ENCODE data around the gene WDR18.
A peak's percentile ranks its signal among the peaks of the same experiment; 100 is the strongest.

The WDR18 gene

GRCh38 chr19:993361-993830 is 9.3 kb downstream of the WDR18 start:
- no peak for DNase-seq

- DNase-seq = no peak
Measured at GRCh38 chr19:993831-994393, 9.8 kb downstream of the WDR18 start.

- no peak for DNase-seq
Measured at GRCh38 chr19:994516-994915, 10.4 kb downstream of the WDR18 start.

- no peak for DNase-seq
Measured at GRCh38 chr19:995051-995827, 11.1 kb downstream of the WDR18 start.

DNA sequence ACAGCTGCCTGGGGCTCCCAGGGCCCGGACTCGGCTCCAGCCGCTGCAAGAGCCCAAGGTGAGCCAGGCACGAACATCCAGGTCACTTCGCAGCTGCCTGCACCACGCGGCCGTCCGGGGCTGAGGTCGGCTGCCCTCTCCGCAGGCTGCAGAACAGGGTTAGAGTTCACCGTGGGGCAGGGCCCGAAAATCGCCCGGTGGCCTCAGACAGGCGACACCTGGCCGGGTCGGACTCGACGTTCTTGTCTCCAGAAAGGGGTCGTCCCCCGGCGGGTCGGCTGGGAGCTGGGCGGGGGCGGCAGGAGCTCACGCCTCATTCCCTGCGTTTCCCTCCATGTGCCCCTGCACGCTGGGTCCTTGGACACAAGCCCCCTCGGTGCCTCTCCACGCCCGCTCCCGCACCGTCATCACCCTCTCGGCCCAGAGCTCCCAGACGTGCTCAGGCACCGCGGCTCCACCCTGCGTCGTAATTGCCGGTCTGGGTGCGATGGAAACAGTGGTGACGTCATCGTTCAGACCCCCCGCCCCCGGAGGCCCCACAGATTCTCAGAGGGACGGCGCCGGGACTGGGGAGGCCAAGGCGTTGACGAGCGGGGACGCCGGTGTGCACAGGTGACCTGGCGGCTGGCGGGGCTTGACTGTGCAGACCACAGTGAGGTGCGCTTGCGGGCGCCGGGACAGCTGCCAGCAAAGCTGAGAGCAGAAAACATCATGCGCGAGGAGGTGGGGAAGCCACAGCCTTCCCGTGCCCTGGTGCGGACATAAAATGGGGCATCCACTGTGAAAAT is 12.1 kb downstream of the WDR18 start:
- peak; percentile 65 for DNase-seq

DNA sequence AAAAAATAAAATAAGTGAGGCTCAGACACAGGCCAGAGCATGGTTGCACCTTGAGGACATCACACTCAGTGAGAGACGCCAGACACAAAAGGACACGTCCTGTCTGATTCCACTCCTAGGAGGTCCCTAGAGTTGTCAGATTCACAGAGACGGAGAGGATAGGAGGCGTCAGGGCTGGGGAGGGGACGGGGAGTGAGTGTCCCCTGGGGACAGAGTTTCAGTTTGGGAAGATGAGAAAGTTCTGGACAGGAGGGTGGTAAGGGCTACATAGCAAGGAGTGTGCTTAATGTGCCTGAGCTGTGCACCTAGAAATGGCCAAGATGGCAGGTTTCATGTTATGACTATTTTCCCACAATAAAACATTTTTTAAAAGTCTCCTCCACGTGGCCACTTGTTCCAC is 13.9 kb downstream of the WDR18 start:
- no peak for DNase-seq

DNA sequence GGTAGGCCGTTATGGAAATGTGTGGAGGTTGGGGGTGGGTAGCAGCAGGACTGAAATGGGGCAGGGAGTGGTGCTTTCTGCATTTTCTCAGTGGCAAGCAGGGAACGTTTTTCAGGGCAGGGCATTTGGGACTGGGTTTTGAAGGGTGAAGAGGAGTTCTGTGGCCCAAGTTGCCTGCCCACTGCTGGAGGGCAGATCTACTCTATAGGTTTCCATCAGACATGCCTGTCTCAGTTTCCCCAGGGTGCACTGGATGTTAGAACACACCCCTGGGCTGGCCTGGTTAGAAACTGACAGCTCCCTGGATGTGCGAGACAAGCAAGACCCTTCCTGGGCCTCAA is 15.2 kb downstream of the WDR18 start:
- no peak for DNase-seq

DNA sequence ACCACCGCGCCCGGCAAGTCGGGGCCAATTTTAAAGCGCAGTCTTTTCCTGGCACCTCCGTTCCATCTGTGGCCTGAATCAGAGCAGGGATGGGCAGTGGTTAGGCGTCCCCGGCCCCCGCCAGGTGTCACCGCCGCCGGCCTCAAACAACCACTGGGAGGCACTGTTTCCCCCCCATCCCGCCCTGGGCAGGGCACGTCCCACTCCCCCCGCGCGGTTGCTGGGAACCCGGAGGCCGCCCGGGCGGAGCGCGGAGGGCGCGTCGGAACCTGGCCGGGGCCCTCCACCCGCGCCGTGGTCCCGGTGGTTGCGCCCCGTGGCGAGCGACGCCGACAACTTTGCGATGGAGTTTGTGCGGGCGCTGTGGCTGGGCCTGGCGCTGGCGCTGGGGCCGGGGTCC is 15.9 kb downstream of the WDR18 start, which contains the start of gene GRIN3B:
Gene GRIN3B, plus strand, starts transcription at position 325 of the 400 bp plus-strand sequence. Its CDS starts 19 bp downstream, at position 344.
- DNase-seq = no peak

DNA sequence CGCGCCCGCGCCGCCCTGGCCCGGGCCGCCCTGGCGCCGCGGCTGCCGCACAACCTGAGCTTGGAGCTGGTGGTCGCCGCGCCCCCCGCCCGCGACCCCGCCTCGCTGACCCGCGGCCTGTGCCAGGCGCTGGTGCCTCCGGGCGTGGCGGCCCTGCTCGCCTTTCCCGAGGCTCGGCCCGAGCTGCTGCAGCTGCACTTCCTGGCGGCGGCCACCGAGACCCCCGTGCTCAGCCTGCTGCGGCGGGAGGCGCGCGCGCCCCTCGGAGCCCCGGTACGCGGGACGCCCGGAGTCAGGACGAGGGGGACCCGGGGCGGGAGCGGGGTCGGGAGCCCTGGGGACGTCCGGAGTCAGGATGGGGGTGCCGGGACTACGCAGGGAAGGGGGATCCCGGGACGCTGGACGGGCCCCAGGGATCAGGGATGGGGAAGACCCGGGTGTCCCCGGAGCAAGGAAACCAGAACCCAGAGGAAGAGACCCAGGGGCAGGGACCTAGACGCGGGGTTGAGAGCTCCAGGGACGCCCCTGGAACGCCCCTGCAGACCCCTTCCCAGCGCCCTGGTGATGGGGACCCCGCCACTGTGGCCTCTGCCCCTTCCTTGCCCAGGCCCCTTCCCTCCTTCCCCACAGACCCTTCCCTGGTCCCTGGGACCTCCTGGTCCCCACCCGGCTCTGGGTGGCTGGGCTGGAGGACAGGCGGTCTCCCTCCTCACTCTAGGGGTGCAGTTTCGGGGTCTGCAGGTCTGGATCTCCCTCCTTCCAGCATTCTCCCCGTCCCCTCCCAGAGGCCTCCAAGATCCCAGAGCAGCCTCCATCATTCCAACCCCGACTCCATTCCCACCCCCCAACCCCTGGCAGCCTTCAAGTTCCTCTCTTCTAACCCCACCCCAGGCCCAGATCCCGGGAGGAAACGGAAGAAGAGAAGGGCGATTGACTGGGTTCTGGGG is 16.7 kb downstream of the WDR18 start:
- no peak for DNase-seq

GRCh38 chr19:1001538-1002166 is 17.5 kb downstream of the WDR18 start:
- no peak for DNase-seq

DNA sequence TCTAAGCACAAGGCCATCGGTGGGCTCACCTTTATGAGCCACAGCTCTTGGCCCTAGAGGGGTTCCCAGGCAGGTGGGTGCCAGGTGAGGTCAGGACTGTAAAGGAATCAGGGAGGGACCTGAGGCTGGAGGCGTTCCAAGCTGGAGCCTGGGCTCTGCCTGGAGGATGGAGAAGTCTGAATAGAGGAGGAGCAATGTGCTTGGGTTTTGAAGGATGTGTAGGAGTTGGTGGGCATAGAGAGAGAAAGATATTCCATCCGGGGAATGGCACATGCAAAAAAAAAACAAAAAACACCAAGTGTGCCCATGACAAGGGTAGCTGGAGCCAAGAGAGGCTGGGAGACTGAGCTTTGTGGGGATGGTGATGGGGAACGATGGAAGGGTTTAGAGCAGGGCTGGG is 18.5 kb downstream of the WDR18 start:
- DNase-seq = no peak

DNA sequence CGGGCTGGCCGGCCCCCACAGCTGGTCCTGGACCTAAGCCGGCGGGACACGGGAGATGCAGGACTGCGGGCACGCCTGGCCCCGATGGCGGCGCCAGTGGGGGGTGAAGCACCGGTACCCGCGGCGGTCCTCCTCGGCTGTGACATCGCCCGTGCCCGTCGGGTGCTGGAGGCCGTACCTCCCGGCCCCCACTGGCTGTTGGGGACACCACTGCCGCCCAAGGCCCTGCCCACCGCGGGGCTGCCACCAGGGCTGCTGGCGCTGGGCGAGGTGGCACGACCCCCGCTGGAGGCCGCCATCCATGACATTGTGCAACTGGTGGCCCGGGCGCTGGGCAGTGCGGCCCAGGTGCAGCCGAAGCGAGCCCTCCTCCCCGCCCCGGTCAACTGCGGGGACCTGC is 19.1 kb downstream of the WDR18 start:
- no peak for DNase-seq

DNA sequence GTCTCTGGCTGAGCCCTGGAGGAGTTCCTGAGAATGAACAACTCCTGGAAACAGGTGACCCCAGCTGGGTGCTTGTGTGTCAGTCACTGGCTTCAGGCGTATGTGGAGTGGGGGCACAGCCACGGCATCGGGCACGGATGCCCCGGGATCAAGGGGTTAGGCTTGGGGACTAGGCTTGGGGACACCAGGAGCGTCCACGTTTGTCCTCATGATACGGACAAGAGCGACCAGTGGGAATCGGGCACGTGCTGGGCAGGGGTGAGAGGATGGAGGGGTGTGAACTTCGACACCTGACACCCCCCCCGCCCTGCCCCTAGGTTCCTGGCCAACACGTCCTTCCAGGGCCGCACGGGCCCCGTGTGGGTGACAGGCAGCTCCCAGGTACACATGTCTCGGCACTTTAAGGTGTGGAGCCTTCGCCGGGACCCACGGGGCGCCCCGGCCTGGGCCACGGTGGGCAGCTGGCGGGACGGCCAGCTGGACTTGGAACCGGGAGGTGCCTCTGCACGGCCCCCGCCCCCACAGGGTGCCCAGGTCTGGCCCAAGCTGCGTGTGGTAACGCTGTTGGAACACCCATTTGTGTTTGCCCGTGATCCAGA is 20.2 kb downstream of the WDR18 start:
- DNase-seq = no peak

DNA sequence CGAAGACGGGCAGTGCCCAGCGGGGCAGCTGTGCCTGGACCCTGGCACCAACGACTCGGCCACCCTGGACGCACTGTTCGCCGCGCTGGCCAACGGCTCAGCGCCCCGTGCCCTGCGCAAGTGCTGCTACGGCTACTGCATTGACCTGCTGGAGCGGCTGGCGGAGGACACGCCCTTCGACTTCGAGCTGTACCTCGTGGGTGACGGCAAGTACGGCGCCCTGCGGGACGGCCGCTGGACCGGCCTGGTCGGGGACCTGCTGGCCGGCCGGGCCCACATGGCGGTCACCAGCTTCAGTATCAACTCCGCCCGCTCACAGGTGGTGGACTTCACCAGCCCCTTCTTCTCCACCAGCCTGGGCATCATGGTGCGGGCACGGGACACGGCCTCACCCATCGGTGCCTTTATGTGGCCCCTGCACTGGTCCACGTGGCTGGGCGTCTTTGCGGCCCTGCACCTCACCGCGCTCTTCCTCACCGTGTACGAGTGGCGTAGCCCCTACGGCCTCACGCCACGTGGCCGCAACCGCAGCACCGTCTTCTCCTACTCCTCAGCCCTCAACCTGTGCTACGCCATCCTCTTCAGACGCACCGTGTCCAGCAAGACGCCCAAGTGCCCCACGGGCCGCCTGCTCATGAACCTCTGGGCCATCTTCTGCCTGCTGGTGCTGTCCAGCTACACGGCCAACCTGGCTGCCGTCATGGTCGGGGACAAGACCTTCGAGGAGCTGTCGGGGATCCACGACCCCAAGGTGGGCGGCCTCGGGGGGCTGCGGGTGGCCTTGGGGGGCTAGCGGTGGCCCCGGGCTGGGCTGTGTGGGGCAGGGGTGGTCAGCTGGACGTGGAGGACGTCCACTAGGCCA is 20.9 kb downstream of the WDR18 start:
- DNase-seq = no peak

- DNase-seq = no peak
Measured at GRCh38 chr19:1006711-1007398, 22.7 kb downstream of the WDR18 start.

- DNase-seq = no peak
Measured at GRCh38 chr19:1007399-1008251, 23.5 kb downstream of the WDR18 start.

GRCh38 chr19:1008268-1009040 is 24.3 kb downstream of the WDR18 start:
- no peak for DNase-seq
